Measurements from ENCODE around the gene PAQR6. TPM values are rescaled to one million over a fixed set of nuclear protein-coding genes. Genes with fewer than 3 reads are reported as not detected.
"Not testable (repeated sequence)": the region's sequence is repeated elsewhere in the genome, so short reads cannot be mapped to it uniquely, and the experiment has no call there.

Gene PAQR6
- total and polyA plus RNA-seq, 2 of the 8 experiments (the other 6 are each of a cell fraction or from before 2014, with no cell fraction given): 7.1 to 11.3 TPM

DNA sequence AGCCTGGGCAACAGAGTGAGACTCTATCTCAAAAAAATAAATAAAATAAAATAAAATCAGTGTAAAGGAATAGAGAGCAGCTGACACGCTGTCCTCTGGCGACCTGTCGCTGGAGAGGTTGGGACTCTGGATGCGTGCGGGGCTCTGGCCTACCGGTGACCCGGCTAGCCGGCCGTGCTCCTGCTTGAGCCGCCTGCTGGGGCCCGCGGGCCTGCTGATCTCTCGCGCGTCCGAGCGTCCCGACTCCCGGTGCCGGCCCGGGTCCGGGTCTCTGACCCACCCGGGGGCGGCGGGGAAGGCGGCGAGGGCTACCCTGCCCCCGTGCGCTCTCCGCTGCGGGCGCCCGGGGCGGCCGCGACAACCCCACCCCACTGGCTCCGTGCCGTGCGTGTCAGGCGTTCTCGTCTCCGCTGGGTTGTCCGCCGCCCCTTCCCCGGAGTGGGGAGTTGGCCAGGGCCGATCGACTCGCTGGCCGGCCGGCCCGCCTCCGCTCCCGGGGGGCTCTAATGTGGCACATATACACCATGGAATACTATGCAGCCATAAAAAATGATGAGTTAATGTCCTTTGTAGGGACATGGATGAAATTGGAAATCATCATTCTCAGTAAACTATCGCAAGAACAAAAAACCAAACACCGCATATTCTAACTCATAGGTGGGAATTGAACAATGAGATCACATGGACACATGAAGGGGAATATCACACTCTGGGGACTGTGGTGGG, 31.3 kb downstream of the PAQR6 start:
- CTCF ChIA-PET (ENCODE audit: partially characterized antibody); H2BK120ac ChIP-seq (replicated peaks; ENCODE audit: low read depth, low read length); H3K23ac ChIP-seq (ENCODE audit: insufficient read length); H3K27ac ChIP-seq (ENCODE audit: low read depth, low read length); H3K27me3 ChIP-seq (replicated peaks in 1 of 4; ENCODE audit: control insufficient read depth in 3 of 4, extremely low read depth in 1 of 4, insufficient read depth in 3 of 4, low read length in 3 of 4); H3K4me3 ChIP-seq (ENCODE audit: extremely low read depth in 1 of 4, insufficient read depth in 2 of 4, low read depth in 3 of 4, low read length in 4 of 4); H3K18ac ChIP-seq (ENCODE audit: extremely low read depth, low read length); H4K5ac ChIP-seq (ENCODE audit: insufficient read length, low read depth, low read length); H3K9me3 ChIP-seq (ENCODE audit: insufficient read depth in 2 of 2, low read depth in 1 of 2, low read length in 1 of 2); H2BK5ac ChIP-seq (ENCODE audit: low read depth, low read length); H3K14ac ChIP-seq (ENCODE audit: insufficient read length); H3K4ac ChIP-seq (replicated peaks; ENCODE audit: insufficient read length, low read depth, low read length); H2AFZ ChIP-seq (ENCODE audit: low read length); H4K20me1 ChIP-seq (replicated peaks in 1 of 2; ENCODE audit: control insufficient read depth in 1 of 2, insufficient read depth in 2 of 2, low read length in 2 of 2); H3K4me2 ChIP-seq (ENCODE audit: insufficient read depth in 1 of 2, low read depth in 2 of 2, low read length in 2 of 2); H3K9ac ChIP-seq (replicated peaks in 1 of 4; ENCODE audit: extremely low read depth in 1 of 4, low read depth in 3 of 4, low read length in 3 of 4); H2BK15ac ChIP-seq (ENCODE audit: low read length); DNase-seq (ENCODE audit: low read depth in 1 of 2, low spot score in 2 of 2); H2BK12ac ChIP-seq (ENCODE audit: low read depth, low read length); H2BK20ac ChIP-seq (ENCODE audit: low read length); H4K91ac ChIP-seq (replicated peaks; ENCODE audit: insufficient read length, low read length); H3K56ac ChIP-seq (replicated peaks; ENCODE audit: insufficient read length, low read depth, low read length); H3K4me1 ChIP-seq (replicated peaks in 1 of 4; ENCODE audit: control insufficient read depth in 3 of 4, insufficient read depth in 4 of 4, low read length in 3 of 4); H3K23me2 ChIP-seq (ENCODE audit: low read depth, low read length); H2AK5ac ChIP-seq (ENCODE audit: low read depth, low read length); H4K8ac ChIP-seq (ENCODE audit: extremely low read depth, insufficient read depth, low read length): not testable (repeated sequence)
- H3K79me2 ChIP-seq (ENCODE audit: control insufficient read depth in 1 of 2, insufficient read depth in 2 of 2, low read length in 2 of 2): peaks cover 7 to 28% of the 10 kb centered on the region in 2 experiments
- WGBS, 2 experiments (ENCODE audit: extremely low coverage in 1 of 2, insufficient coverage in 1 of 2, insufficient read length in 1 of 2, insufficient replicate concordance in 2 of 2, low coverage in 1 of 2, low lambda C conversion rate in 2 of 2, missing lambda C conversion rate in 1 of 2): 94% methylated on average over 54 of the region's 55 CpGs; no CpG with 5 or more reads in 1 of the 2 experiments
- peaks cover 10% of the 10 kb centered on the region for H3K79me1 ChIP-seq (ENCODE audit: low read depth, low read length)
- peaks cover 0 to 20% (median 5%) of the 10 kb centered on the region in 4 experiments; a peak in 5 of 8 replicates for H3K36me3 ChIP-seq (ENCODE audit: control insufficient read depth in 2 of 4, insufficient read depth in 4 of 4, low read length in 3 of 4)
- peak; percentile 100 for FAIRE-seq
- POLR2A ChIA-PET (ENCODE audit: partially characterized antibody): interaction anchor here (0.6 to 6.5 kb wide), 7 partner anchors 8 to 300 kb away, joined by 3 to 77 read pairs (median 3); no protein-coding TSS in a partner anchor
